Pancreas (tissue), 10 donors: ENCODE data around the gene EXOC4. TPM values are rescaled to one million over a fixed set of nuclear protein-coding genes. Genes with fewer than 3 reads are reported as not detected.

ENCODE experiments used
- ATAC-seq, 4 donors: fragments of 200-7000 bp; cut with Tn5 transposase; one replicate each; pipeline versions ENCODE4 v1.8.0 to v1.9.1; 2020; ENCODE audit warnings: mild to moderate bottlenecking in 4 of 4, moderate library complexity in 4 of 4
- DNase-seq, 6 donors: peaks; one replicate each; pipeline ENCODE4 v3.0.0-alpha.2; 2020
- FAIRE-seq: peaks from 2 replicates; lab custom pipeline; 2012; peaks lifted over from hg19 to GRCh38; lab: Jason Lieb, UNC
- H3K27ac ChIP-seq, 4 donors: fragments of 200-600 bp; sonication (generic); 1 replicate in 3 of 4; 2 replicates in 1 of 4; pipeline versions ENCODE4 v1.5.0 to v1.8.0; 2020
- H3K27me3 ChIP-seq, 4 donors: fragments of 200-600 bp; one replicate each; pipeline ENCODE4 v1.8.0; 2021
- H3K36me3 ChIP-seq, 3 donors: fragments of 200-600 bp; sonication (generic) in 1 of 3; one replicate each; pipeline versions ENCODE4 v1.5.0 to v1.8.0; 2020 to 2021
- H3K4me1 ChIP-seq, 3 donors: fragments of 200-600 bp; one replicate each; pipeline ENCODE4 v1.8.0; 2021
- H3K4me3 ChIP-seq, 4 donors: fragments of 200-600 bp; sonication (generic) in 2 of 4; one replicate each; pipeline versions ENCODE4 v1.5.0 to v1.8.0; 2020 to 2021
- H3K9me3 ChIP-seq, 4 donors: fragments of 200-600 bp; one replicate each; pipeline ENCODE4 v1.8.0; 2021
- CTCF ChIP-seq, 4 donors: fragments of 200-600 bp; sonication (generic) in 3 of 4; IDR thresholded peaks; one replicate each; pipeline versions ENCODE4 v1.5.0 to v1.8.0; 2021; ENCODE audit warnings: antibody characterized with exemption in 4 of 4
- WGBS, 2 donors: extraction: QIAGEN DNeasy Blood & Tissue Kit; methylation state at CpG; one replicate each; pipeline ENCODE4 v1.1.7; 2013; 5-methylcytosine and 5-hydroxymethylcytosine counted together
- intact Hi-C, 3 donors: fragments of 100-400 bp; cut with DNase I; formaldehyde crosslinking; loops; one replicate each; pipeline versions ENCODE4 v1.11.1 to v1.14.2; 2022
- polyA plus RNA-seq, 2 donors: library from polyadenylated mRNA; stranded (reverse); fragments of 200-250 nt; gene quantifications; one replicate each; pipeline ENCODE4 v1.2.3, GENCODE V29; 2013
- total RNA-seq, 6 donors: library from RNA; stranded (reverse); fragmentation: NEBNext Ultra II Directional in 4 of 6; extraction: Animal tissue kit (Norgen Biotek cat#: 25700) in 4 of 6; gene quantifications; one replicate each; pipeline versions ENCODE4 v1.2.1 to v1.2.4, GENCODE V29; 2021 to 2023
- donor health status: healthy with polysubstance abuse.
- donor health status: DM: no; HTN: no; CAD: no; lungs with moderate emphysema.
- donor health status: DM: no; HTN: no; CAD: no.
- donor health status: control.
- donor health status: control.
- donor health status: Bipolar disorder and iron deficiency.
- donor health status: DM: yes; HTN: yes; CAD: no.
- donor health status: DM: no; HTN: no; CAD: no.
- donor health status: DM: no; HTN: no; CAD: no.
- donor health status: DM: yes; HTN: yes; CAD: no.

The EXOC4 gene
- total and polyA plus RNA-seq, 8 donors = 13.4 to 81.2 (median 53.8) TPM

GRCh38 chr7:133696056-133696455 is 443.2 kb downstream of the EXOC4 start:
- intact Hi-C loops = no loop called here
- no peak for FAIRE-seq
- Histone ChIP-seq H3K27ac (no peak overlapping the region), H3K4me1 (no peaks in the 10 kb centered on the region), H3K4me3 (no peak overlapping the region), H3K27me3 (no peaks in the 10 kb centered on the region), H3K9me3 (no peaks in the 10 kb centered on the region), H3K36me3 (no peaks in the 10 kb centered on the region)
- no peak for TF ChIP-seq CTCF (IDR thresholded peaks at IDR 0.05)
- ATAC-seq = no peak
- 90 to 93% methylated on average over 4 of the region's 4 CpGs for WGBS, 2 donors
- DNase-seq = no peak

GRCh38 chr7:133697585-133697984 is 444.7 kb downstream of the EXOC4 start:
- no peaks in the 10 kb centered on the region for H3K4me1 ChIP-seq
- no peak for FAIRE-seq
- H3K27me3 ChIP-seq = no peaks in the 10 kb centered on the region
- 84 to 89% methylated on average over 4 of the region's 4 CpGs for WGBS, 2 donors
- no peak for TF ChIP-seq CTCF (IDR thresholded peaks at IDR 0.05)
- no peak for DNase-seq
- H3K4me3 ChIP-seq = no peak overlapping the region
- no peaks in the 10 kb centered on the region for H3K36me3 ChIP-seq
- H3K9me3 ChIP-seq = no peaks in the 10 kb centered on the region
- intact Hi-C loops = no loop called here
- H3K27ac ChIP-seq = no peak overlapping the region
- ATAC-seq = no peak

GRCh38 chr7:133698127-133698526 is 445.2 kb downstream of the EXOC4 start:
- ATAC-seq (no peak), DNase-seq (no peak), FAIRE-seq (no peak)
- no peak overlapping the region for H3K4me3 ChIP-seq
- no peaks in the 10 kb centered on the region for H3K27me3 ChIP-seq
- WGBS, 2 donors = 74 to 75% methylated on average over 6 of the region's 6 CpGs
- intact Hi-C loops = no loop called here
- no peak for TF ChIP-seq CTCF (IDR thresholded peaks at IDR 0.05)
- H3K27ac ChIP-seq = no peak overlapping the region
- no peaks in the 10 kb centered on the region for H3K4me1 ChIP-seq
- no peaks in the 10 kb centered on the region for H3K9me3 ChIP-seq
- H3K36me3 ChIP-seq = no peaks in the 10 kb centered on the region

GRCh38 chr7:133699386-133699785 is 446.5 kb downstream of the EXOC4 start:
- no peaks in the 10 kb centered on the region for H3K27me3 ChIP-seq
- 92 to 93% methylated on average over 4 of the region's 4 CpGs for WGBS, 2 donors
- no peak overlapping the region for H3K4me3 ChIP-seq
- no peaks in the 10 kb centered on the region for H3K4me1 ChIP-seq
- no peak overlapping the region for H3K27ac ChIP-seq
- H3K9me3 ChIP-seq = no peaks in the 10 kb centered on the region
- no peaks in the 10 kb centered on the region for H3K36me3 ChIP-seq
- ATAC-seq = no peak
- intact Hi-C loops = no loop called here
- FAIRE-seq = no peak
- TF ChIP-seq CTCF (IDR thresholded peaks at IDR 0.05) = no peak
- DNase-seq = no peak

- TF ChIP-seq CTCF (IDR thresholded peaks at IDR 0.05) = no peak
- WGBS, 2 donors = 80 to 81% methylated on average over 6 to 7 of the region's 7 CpGs
- FAIRE-seq (no peak), DNase-seq (no peak), ATAC-seq (no peak)
- Histone ChIP-seq H3K4me3 (no peak overlapping the region), H3K36me3 (no peaks in the 10 kb centered on the region), H3K4me1 (no peaks in the 10 kb centered on the region), H3K27me3 (no peaks in the 10 kb centered on the region), H3K27ac (no peak overlapping the region), H3K9me3 (no peaks in the 10 kb centered on the region)
- intact Hi-C loops = no loop called here
Observed at GRCh38 chr7:133702078-133702477, 449.2 kb downstream of the EXOC4 start.
